ENCODE data around the gene DDX39B. TPM values are rescaled to one million over a fixed set of nuclear protein-coding genes. Genes with fewer than 3 reads are reported as not detected.

The DDX39B gene
- total and polyA plus RNA-seq, 10 donors: 291 to 768 (median 381) TPM

GRCh38 chr6:31573239-31574105, 31.7 kb upstream of the DDX39B start:
- peak; percentile 58 for DNase-seq
- intact Hi-C loops (cut with DNase I; ENCODE audit: low total_unique reads): no loop called here
- Histone ChIP-seq H3K27ac (peak overlapping the region; percentile 36 to 98 (median 89)), H3K9me3 (no peaks in the 10 kb centered on the region), H3K4me3 (peak overlapping the region in 1 of 8 donors; percentile 71), H3K36me3 (peaks cover 0 to 20% (median 1%) of the 10 kb centered on the region in 6 donors), H3K4me1 (peaks cover 45 to 100% (median 83%) of the 10 kb centered on the region in 6 donors), H3K27me3 (replicated peaks in 1 of 7) (no peaks in the 10 kb centered on the region)
- WGBS, 5 donors: 84 to 95% (median 90%) methylated on average over 9 of the region's 9 CpGs
- no peak for TF ChIP-seq POLR2A (IDR thresholded peaks at IDR 0.05)
- no peak for TF ChIP-seq CTCF (IDR thresholded peaks at IDR 0.05 in 8 of 11, conservative IDR thresholded peaks at IDR 0.05 in 3 of 11)
- TF ChIP-seq POLR2AphosphoS5 (IDR thresholded peaks at IDR 0.05): no peak

GRCh38 chr6:31572041-31572911, 30.5 kb upstream of the DDX39B start, which contains the start of gene LTA:
LTA (plus strand) TSS chr6:31572289; CDS start chr6:31572743, 454 bp downstream.
- H3K36me3 ChIP-seq: peaks cover 0 to 8% (median 0%) of the 10 kb centered on the region in 6 donors
- no peaks in the 10 kb centered on the region for H3K9me3 ChIP-seq
- peak within 1 kb of the TSS; percentile 64 to 98 (median 89) for H3K27ac ChIP-seq
- no peaks in the 10 kb centered on the region for H3K27me3 ChIP-seq (replicated peaks in 1 of 7)
- TF ChIP-seq POLR2A (IDR thresholded peaks at IDR 0.05) (peak in 1 of 3 donors; percentile 58), POLR2AphosphoS5 (IDR thresholded peaks at IDR 0.05) (peak; percentile 80 to 85 (median 85)), CTCF (IDR thresholded peaks at IDR 0.05 in 8 of 11, conservative IDR thresholded peaks at IDR 0.05 in 3 of 11) (no peak)
- H3K4me3 ChIP-seq: peak within 1 kb of the TSS; percentile 16 to 71 (median 42)
- intact Hi-C loops (cut with DNase I; ENCODE audit: low total_unique reads): no loop called here
- H3K4me1 ChIP-seq: peaks cover 43 to 100% (median 83%) of the 10 kb centered on the region in 6 donors
- 47 to 68% (median 62%) methylated on average over 27 of the region's 27 CpGs for WGBS, 5 donors
- peak; percentile 92 for DNase-seq

- no peaks in the 10 kb centered on the region for H3K27me3 ChIP-seq (replicated peaks in 1 of 7)
- TF ChIP-seq POLR2A (IDR thresholded peaks at IDR 0.05) (no peak), CTCF (IDR thresholded peaks at IDR 0.05 in 8 of 11, conservative IDR thresholded peaks at IDR 0.05 in 3 of 11) (no peak), POLR2AphosphoS5 (IDR thresholded peaks at IDR 0.05) (no peak)
- H3K9me3 ChIP-seq: no peaks in the 10 kb centered on the region
- intact Hi-C loops (cut with DNase I; ENCODE audit: low total_unique reads): no loop called here
- peak overlapping the region in 1 of 8 donors; percentile 17 for H3K4me3 ChIP-seq
- peaks cover 41 to 98% (median 71%) of the 10 kb centered on the region in 6 donors for H3K4me1 ChIP-seq
- no peaks in the 10 kb centered on the region for H3K36me3 ChIP-seq
- H3K27ac ChIP-seq: peak overlapping the region in 7 of 8 donors; percentile 21 to 98 (median 65)
- peak; percentile 22 for DNase-seq
- 73 to 83% (median 76%) methylated on average over 1 of the region's 1 CpG for WGBS, 5 donors
These were observed 28.2 kb upstream of the DDX39B start for GRCh38 chr6:31569861-31570536.

All from spleen (tissue), 11 donors.